Measurements from ENCODE around the gene PRKG1.

The PRKG1 gene

DNA sequence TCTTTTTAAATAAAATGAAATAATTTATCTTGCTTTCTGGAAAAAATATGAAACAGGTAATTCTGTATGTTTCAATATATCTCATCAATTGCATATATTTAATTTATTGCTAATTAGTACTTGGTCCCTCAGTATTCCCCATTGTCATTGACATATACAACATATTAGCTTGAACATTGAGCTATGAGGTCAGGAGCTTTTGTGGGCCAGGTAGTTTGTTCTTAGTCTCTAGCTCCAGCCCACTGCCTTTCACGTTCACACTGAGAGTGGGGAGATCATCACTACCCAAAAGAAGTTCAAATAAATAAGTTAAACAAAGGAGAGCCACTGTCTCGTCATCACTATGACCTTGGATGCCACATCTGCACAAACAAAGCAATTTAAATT, 1185.1 kb downstream of the PRKG1 start:
- no peak for DNase-seq (ENCODE audit: low spot score)

DNA sequence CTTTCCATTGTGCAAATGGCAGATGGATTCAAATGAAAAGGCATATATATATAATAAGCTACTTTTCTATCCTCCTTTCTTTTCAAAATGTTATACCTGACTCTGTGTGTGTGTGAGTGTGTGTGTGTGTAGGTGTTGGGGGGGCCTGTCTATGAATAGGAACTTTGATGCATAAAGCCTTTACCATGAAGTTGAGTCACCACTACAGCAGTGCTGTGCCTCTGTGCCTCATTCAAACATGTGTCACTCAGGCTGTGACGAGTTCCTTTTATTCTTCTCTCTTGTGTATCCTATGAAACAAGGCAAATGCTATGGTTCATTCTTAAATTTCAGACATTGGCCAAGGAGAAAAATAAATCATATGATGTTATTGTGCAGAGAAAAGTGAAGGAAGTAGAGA, 1187.1 kb downstream of the PRKG1 start:
- DNase-seq (ENCODE audit: low spot score): no peak

DNA sequence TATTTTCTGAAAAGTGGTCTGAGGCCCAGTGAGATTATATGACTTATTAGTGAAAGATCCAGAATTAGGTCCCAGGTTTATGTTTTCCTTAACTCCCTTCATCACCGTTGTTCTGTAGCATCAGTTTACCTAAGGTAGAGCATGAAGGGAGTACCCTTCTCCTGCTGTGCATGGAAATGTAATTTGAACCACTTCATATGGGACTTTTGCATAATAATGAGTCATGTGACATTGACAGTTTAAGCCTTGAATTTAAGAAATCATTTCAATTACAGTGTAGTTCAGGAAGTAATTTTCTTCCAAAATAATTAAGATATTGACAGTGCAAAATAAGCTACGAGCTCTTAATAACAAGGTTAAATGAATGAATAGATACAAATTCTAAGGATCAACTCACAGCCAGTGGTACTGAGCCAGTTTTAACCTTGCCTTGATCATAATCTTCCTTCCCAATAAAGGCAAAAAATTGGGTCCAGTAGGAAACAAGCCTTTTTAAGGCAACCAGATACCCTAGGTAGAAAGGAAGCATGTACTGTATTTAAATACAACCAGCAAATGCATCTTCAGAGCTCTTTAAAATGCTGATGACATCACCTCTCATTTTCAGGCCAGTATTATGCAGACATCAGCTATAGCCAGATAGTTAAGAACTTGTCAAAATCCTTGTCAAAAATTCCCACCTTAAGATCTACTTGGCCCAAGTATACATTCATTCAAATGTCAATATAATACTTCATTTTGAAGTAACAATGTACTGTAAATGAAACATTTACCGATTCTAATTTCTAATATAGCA, 1191.0 kb downstream of the PRKG1 start:
- DNase-seq (ENCODE audit: low spot score): no peak

DNA sequence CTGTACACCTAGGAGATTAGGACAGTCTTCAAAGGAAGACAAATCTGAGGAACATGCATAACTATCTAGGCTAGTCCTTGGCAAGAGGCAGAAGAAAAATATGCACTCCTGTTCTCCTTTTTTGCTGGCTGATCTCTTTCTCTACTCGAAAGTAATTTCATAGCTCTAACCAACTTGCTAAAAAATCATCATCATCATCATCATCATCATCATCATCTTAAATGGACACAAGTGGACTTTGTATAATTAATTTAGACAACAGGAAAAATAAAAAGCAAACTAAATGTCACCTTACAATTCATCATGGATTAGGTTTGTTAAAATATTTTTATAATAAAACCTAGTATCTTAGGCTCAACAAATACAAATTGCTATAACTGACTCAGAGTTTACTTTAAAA, 1192.6 kb downstream of the PRKG1 start:
- no peak for DNase-seq (ENCODE audit: low spot score)

DNA sequence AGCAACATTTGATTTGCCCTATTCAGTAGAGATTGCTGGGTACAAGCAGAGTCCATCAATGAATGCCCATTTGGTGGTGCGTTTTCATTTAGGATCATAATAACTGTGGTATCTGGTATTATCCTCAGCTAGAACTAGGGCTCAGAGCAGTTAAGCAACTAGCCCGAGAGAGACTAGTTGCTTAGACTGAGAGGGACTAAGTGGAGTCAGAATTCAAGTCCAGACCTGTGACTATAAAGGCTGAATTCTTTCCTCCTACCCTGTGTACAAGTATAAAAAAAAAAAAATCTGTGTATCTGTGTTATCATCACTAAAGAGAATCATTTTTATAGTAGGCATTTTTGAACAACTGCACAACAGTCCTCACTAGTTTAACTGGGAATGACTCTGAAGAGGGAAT, 1194.5 kb downstream of the PRKG1 start:
- DNase-seq (ENCODE audit: low spot score): no peak

DNA sequence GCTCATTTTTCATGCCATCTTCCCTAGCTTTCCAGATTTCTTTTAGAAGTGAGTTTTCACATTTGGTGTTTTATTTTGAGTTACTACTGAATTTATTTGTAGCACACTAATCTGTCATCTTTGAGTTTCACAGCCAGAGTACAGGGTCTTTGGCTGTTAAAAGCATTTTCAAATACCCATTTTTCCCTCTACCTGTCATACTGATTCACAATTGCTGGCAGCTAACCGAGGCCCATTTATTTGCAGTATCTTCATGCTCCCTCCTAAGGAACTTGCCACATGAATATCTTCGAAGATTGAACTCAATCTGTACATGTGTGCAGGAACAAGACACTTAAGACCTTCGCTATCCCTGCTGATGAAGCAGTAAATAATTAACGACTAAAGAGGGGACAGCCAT, 1194.9 kb downstream of the PRKG1 start:
- DNase-seq (ENCODE audit: low spot score): no peak

DNA sequence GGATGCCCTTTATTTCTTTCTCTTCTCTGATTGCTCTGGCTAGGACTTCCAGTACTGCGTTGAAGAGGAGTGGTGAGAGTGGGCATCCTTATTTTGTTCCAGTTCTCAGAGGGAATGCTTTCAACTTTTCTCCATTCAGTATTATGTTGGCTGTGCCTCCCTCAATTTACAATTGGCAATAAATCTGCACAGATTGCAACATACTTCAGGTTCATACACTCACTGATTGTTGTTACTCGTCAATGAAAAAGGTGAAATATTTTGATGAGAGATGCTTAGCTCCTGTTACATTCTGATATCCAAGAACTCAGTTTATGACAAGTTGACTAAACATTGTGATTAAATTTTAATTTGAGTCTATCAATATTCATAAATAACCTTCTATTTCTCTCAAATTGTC, 1201.9 kb downstream of the PRKG1 start:
- DNase-seq (ENCODE audit: low spot score): no peak

DNA sequence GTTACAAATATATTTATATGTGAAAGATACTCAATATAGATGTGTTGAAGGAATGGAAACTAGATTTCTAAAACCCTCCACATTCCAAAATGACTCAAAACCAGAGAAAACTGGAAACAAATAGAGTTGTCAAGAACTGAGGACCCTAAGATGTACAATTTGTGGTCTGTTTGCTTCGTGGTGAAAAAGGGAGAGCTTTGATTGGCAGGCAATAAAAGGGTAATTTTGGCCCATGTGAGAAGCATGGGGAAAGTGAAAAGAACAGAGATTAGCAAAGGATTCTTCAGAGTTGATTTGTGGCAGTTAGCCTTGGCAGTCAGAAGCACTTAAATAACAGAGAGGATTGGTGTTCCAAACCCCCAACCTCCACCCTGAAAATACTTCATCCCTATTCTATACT, 1202.7 kb downstream of the PRKG1 start:
- DNase-seq (ENCODE audit: low spot score): no peak

DNA sequence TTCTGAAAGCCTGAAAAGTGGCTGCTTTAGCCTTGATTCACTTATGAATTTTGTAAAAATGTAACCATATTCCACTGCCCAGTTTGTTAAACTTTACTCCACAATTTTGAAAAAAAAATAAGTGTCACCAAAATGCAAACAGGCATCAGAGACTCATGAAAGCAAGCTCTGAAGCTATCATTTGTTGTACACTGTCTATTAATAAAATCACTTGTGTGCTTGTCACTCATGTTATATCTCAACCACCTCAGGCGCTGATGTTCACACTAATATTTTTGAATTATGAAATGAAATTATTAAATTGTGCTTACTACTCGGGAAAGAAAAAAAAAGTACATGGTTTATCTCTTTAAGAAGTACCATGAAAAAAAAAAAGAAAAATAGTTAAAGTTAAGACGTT, 1205.3 kb downstream of the PRKG1 start:
- DNase-seq (ENCODE audit: low spot score): no peak

DNA sequence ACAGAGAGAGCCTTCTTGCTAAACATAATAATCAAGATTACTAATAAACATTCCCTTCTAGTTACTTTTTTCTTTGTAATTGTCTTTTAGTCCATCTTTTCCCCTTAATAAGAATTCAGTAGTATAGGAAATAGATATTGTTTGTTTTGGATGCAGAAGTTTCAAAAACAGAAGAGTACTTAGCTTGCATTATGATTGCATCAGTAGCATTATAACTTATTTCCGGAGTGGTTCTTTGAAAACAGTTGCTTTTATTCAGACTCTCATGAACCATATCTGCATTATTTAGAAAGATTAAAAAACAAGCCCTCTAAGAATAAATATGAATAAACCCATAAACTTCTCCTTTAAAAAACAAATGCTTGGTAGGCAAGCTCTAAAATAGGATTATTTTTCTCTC, 1205.8 kb downstream of the PRKG1 start:
- no peak for DNase-seq (ENCODE audit: low spot score)

DNA sequence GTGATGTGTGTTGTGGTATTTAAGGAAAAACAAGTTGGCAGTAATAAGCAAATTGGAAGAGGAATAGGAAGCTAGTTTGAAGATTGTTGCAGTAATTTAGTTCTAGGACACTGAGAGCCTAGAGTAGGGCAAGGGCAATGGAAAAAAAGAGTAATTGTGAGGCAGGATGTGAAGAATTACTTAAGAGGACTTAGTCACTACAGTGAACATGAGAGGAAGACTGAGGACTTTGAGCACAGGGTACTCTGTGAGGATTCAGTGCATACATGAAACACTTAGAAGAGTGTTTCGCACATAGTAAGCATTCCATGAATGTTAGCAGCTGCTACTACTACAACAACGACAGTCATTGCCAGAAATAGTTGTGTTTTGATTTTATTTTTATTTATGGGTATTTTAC, 1208.9 kb downstream of the PRKG1 start:
- no peak for DNase-seq (ENCODE audit: low spot score)

DNA sequence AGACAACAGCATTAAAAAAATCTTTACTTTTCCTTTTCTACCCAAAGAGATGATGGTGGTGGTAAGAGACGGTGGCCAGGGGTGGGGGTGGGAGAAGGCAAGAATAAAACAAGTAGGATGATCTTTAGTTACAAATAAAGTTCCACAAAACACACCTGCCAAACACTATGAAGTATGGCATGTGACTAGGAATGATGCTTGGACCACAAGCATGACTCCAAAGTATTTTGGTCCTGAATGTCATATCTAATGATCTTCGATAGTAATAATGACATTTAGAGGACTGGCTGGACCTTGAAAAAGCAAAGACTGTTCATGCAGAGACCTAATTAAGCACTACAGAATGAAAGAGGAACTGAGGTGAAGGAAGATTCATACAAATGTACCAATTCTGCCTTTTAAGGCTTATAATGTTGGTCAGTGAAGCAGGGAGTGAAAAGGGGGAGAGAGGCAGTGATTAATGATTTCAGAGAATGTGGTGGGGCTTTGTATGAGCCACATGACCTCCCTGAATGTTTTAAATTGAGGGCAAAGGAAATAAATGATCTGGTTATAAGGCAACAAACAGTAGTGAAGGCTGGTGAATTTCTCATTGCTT, 1210.2 kb downstream of the PRKG1 start:
- no peak for DNase-seq (ENCODE audit: low spot score)

DNA sequence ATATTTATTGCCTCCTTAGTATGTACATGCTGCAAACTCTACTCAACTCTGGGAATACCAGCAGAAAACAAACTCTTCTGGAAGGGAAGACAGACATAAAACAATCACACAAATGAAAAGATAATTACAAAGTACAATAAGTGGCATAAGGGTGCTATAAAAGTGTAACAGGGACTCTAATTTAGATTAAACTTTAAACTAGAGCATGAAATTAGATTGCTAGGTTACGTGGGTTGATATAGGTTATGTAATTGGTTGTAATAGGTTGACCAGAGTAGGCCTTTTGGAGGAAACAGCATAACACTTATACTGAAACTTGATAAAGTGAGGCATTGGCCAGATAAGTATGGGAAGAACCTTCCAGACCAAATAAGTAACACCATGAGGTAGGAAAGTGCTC, 1213.6 kb downstream of the PRKG1 start:
- DNase-seq (ENCODE audit: low spot score): no peak

DNA sequence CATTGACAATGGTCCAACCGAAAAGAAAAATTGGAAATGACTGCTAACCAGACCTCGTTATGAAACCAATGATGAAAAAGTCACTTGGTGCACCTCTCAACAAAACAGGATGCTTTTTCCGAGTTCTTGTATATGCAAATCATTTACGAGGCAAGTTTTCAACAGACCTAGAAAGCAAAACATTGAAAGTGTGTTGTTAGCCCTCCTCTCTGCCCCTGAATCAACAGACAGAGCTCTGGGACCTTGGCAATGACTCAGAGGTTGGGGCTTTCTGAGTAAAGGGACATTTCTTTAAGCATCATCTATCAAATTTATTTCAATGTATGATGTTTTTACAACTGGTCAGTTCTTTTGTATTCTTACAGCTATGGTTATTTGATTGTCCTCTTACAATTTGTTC, 1223.5 kb downstream of the PRKG1 start:
- DNase-seq (ENCODE audit: low spot score): no peak

DNA sequence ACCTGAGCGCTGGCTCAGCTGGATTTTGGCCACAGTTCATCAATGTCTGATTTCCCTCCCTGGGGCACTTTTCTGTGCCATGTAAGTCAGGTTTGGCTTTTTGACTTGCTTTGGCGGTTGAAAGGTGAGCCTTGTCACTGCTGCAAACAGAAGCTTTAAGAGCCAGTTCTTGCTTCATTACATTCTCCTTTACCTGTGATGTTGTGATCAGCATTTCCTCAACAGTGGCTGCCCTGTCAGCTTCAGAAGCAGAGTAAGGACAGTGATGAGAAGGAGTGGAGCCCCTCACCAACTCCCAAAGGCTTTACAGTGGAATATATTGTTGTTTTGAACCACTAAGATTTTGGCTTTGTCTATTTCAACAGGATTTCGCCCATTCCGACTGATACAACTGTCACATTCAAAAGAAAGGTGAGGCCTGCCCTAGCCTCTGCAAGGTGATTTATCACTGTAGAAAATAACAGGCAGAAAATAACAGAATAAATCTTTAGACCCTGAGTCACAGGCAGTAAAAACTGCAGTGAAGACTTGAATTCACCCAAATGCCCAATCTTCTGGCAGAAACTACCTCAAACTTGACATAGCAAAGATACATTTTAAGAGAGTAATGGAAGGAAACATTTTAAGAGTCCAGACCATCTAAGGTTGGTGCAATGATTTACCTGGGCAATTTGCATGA, 1226.5 kb downstream of the PRKG1 start:
- DNase-seq (ENCODE audit: low spot score): no peak

DNA sequence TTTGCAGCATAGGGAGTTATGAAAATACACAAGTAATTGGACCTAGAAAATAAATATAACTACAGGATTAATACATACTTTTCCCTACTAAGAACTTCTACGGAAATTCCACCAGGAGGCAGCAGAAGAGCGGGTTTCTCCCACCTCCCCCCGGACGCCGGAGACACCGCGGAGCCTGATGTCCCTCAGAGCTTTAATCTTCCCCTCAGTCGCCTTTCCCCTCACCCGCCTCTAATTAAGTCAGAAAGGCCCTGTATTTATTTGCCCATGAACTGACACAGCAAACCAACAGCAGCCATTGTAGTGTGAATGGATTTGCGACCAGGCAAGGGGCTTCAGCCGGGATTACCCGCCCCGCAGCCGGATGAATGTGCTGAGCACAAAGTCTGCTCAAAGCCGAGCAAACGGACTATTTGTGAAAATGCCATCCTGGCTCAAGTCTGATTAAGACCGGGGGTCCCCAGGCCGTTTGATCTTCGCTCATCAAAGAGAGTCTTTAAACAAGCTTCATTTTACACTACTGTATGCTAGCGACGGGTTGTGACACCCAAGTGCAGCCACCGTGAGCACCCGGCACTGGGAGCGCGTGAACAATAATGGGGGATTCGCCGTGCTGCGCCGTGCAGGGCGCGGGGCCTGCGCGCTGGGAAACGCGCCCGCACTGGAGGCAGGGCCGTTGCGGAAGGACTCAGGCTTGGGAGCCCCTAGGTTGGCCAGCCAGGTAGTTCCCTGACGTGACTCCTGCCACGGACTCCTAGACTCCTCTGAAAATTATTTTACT, 1234.2 kb downstream of the PRKG1 start:
- peak; percentile 75 for DNase-seq (ENCODE audit: low spot score)

DNA sequence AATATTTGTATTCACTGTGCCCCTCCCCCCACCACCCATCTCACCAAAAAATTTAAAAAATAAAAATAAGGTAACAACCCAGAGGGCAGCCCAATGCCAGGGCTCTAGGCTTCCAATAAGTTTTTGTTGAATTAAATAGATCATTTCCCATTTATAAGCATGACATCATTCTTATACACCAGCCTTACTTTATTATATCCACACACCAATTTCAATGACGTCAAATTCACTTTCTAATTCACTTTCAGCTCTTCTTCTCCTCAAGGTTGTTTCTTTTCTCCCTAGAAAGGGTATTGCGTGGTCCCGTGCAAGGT, 1238.6 kb downstream of the PRKG1 start:
- DNase-seq (ENCODE audit: low spot score): no peak

DNA sequence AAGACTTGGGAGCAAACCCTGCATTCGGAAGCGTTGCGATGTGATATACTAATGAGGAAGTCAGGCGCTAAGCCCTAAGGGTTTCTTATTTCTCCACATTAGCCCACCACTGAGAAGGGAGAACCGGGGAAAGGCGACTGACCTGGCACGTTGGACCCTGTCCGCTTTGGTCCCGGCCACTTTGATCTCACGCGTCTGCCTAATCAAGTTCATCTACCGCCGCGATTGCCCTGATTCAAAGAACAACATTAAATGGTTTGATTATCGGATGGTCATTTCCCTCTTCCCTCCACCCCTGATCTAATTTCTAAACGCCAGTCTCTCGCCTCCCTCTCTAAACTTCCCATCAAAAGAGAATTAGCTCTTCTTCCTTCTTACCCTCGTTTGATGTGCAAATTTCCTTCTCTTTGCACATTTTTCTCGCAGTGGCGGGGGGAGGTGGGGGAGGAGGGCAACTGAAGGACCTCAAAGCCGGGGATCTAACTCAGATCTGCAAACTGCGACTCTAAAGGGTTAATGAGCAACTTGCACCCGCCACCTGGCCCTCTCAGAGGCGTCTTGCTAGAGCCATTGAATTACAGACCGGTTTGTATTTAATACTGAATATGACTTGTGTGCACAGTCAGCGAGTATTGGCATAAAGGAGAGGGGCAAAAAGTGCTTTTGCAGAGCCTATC, 1239.1 kb downstream of the PRKG1 start:
- DNase-seq (ENCODE audit: low spot score): no peak

DNA sequence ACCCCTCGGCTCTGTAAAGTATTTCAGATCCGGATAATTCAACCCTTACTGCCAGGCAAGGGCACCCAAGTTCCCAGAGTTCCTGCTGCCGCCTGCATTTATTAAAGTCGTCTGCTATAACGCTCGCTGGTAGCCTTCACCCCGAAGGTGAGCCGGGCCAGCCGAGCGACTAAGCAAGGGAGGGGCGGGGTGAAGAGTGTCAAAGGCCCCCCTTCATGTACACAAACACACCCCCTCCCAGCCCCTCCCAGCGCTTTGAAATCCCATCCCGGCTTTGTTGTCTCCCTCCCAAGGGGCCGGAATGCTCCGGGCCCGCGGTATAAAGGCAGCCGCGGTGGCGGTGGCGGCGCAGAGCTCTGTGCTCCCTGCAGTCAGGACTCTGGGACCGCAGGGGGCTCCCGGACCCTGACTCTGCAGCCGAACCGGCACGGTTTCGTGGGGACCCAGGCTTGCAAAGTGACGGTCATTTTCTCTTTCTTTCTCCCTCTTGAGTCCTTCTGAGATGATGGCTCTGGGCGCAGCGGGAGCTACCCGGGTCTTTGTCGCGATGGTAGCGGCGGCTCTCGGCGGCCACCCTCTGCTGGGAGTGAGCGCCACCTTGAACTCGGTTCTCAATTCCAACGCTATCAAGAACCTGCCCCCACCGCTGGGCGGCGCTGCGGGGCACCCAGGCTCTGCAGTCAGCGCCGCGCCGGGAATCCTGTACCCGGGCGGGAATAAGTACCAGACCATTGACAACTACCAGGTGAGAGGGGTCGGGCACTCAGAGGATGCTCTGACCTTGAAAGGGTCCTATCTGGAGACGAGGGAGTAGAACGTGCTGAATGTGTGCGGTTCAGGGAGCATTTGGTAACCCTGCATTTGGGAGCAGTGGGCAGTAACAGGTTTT, 1239.9 kb downstream of the PRKG1 start, which contains the start of gene DKK1:
Gene DKK1, plus strand, starts transcription at position 349 of the 889 bp plus-strand sequence. Its CDS starts 154 bp downstream, at position 503.
- DNase-seq (ENCODE audit: low spot score): peak; percentile 76

DNA sequence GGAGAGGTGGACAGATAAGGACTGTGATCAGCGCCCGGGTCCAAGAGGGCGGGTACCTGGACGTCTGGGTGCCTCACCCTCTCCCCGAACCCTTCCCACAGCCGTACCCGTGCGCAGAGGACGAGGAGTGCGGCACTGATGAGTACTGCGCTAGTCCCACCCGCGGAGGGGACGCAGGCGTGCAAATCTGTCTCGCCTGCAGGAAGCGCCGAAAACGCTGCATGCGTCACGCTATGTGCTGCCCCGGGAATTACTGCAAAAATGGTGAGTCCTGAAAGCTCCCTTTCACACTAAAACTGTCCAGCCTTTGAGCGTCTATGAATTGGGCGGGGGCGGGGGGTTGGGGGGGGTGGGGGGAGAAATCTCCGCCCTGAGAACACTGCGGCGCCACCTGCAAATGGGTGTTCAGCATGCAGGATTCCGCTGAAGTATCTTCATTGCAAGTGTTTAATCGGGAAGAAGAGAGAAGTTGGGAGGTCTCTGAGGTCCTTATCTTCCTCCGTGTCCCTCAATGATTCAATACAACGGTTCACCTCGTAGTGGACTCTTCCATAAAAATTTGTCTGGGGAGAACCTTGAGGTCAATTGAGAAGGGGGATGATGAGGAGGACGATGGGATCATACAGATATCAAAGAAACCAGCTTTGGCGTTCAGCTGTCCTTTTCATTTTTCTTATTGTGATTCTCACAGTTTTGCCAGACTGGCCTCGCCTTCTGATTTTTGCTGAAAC, 1240.7 kb downstream of the PRKG1 start:
- DNase-seq (ENCODE audit: low spot score): peak; percentile 50
